ENCODE results near the gene HS6ST1.
A peak's percentile ranks its signal among the peaks of the same experiment; 100 is the strongest.

The HS6ST1 gene

GRCh38 chr2:128298286-128298685 is 20.4 kb downstream of the HS6ST1 start:
- no peak for DNase-seq

GRCh38 chr2:128293870-128294455 is 24.7 kb downstream of the HS6ST1 start:
- no peak for DNase-seq

DNA sequence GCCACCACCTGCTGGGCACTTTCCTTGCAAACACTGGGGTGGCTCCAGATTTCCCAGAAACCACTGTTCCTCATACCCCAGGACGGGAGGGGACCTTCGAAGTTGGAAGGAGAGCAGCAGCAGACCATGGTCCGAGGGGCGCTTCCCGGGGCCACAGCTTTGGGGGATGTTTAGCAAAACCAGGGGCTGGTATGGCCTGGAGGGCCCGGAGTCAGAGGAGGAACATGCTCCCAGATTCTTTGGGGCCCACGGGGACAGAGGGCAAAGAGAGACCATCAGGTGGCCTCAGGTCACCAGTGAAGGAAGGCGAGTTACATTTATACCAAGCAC is 25.3 kb downstream of the HS6ST1 start:
- DNase-seq, result no peak

GRCh38 chr2:128292599-128293425 is 25.9 kb downstream of the HS6ST1 start:
- DNase-seq, result no peak

DNA sequence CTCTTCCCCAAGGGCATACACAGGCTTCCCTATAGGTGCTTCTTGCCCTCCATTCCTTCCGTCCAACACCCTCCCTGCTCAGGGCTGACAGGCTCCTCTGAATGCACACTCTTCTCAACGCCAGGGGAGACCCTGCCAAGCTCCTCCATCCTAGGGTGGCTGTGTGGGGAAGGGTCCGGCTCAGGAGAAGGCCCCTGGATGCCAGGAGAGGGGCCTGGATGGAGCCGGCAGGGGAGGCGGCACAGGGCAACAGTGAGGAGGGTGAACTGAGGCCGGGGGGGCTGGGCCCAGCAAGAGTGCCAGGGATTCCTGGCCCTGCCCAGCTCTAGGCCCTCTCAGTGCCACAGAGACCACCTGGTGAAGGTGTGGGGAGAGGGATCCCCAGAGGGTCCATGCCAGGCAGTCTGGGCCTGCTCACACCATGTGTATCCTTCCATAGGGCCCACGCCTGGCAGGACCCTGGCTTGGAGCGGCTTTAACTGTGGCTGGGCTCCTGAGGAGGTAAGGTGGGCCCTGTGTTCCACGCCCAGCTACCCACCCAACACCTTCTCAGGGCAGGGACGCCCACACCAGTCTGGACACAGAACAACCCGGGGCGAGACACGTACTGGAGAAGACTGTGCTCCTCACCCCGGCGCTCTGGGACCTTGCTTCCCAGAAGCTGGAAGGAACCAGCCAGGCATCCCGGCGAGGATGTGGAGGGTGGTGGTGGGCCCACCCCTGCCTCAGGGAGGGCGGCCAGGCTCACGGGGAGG is 26.6 kb downstream of the HS6ST1 start:
- no peak for DNase-seq

GRCh38 chr2:128291161-128291843 is 27.4 kb downstream of the HS6ST1 start:
- DNase-seq, result no peak

DNA sequence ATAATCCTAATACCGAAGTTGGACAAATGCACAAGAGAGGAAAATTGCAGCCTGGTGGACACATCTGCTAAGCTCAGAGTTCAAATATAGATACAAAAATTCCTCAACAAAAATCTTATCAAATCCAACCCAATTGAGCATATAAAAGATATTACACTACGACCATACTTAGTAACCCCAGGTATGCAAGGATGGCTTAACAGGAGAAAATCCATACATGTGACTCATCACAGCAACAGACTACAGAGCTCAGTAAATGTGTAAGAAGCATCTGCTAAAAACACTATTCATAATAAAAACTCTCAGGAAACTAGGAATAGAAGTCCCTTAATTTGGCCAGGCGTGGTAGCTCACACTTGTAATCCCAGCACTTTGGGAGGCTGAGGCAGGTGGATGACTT is 28.3 kb downstream of the HS6ST1 start:
- no peak for DNase-seq

GRCh38 chr2:128289439-128289838 is 29.2 kb downstream of the HS6ST1 start:
- peak; percentile 75 for DNase-seq

- DNase-seq, result no peak
These were observed 29.9 kb downstream of the HS6ST1 start for GRCh38 chr2:128288781-128289180.

GRCh38 chr2:128287780-128288735 is 30.6 kb downstream of the HS6ST1 start:
- DNase-seq, result no peak

DNA sequence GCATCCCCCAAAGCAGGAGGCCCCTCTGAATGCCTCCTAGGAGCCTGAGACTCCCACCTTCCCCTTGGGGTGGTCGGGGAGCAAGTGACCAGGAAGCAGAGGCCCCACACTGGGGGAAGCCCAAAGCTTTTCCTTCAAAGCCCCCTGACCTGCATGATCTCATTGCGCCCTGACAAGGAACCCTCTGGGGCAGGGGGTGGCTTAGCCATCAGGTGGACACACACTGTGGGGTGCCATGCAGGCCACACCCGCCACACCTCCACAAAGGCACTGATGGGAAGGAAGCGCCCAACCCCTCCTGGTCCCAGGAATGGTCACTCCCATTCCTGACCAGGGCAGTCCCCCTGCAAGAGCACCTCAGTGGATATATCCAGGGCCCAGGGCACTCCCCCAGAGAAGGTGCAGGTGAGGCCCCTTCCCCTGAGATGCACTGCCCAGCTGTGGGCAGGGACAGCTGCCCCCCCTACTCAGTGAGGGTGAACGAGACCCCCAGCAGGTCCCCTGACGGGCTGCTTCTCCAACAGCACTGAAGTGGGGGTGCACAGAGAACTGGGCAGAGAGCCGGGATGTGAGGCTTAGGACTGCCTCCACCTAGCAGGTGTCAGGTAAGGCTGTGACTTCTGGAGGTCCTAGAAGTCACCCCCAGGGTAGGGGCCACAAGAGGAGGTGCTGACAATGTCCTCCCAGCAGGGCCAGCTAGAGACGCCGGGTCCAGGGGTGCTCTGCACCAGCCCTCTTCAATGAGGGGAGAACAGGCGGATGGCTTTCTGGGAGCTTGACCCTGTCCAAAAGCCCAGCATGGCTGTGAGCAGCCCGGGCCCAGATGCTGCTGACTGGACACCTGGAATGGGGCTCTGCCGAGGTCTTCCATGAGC is 31.5 kb downstream of the HS6ST1 start:
- no peak for DNase-seq

DNA sequence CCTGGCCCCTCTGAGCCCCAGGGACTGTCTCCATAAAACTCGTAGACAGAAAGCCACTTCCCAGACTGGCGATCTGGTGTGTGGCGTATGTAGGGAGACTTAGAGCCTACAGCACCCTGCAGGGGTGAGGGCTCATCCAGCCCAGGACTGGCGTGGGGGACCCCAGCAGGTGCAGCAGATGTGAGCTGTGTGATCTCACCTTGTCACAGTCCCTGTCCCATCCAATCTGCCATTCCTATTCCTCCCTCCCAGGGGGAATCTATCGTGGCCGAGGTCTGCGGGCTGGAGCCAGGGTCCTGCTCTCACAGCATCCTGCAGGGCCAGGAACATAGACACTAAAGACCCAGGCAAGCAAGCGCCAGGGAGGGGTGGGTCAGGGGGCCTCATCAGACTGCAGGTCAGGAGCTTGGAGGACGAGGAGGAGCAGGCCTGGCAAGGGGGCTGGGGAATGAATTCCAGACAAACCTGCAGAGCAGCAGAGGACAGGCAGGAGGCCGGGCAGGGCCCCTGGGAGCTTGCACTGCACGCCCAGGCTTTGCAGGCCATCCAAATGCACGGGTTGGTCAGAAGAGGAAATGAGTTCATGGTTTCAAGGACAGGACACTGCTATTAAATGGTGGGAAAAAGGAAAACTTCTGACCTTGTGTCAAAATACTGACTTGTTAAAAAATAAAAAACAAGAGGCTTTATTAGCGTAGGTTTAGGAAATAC is 32.5 kb downstream of the HS6ST1 start:
- DNase-seq, result no peak

GRCh38 chr2:128285329-128285931 is 33.2 kb downstream of the HS6ST1 start:
- no peak for DNase-seq

GRCh38 chr2:128284841-128285240 is 33.8 kb downstream of the HS6ST1 start:
- no peak for DNase-seq

DNA sequence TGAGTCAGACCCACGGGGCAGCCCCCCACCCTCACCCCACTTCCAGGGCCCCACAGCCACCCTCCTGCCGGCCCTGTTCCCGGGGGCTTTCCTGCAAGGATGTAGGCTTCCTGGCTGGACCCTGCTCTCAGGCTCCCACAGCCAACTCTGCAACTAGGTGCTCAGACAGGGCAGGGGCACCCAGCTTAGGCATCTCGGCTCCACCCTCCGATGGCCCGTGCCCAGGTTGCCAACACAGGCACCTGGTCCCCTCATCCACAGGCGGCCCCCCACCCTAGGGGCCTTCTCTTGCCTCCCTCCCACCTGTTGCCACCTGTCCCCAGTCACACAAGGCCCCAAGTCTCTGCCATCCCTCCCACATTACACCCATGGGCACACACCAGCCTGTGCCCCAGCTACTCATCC is 34.6 kb downstream of the HS6ST1 start:
- DNase-seq, result no peak

GRCh38 chr2:128282976-128283810 is 35.5 kb downstream of the HS6ST1 start:
- DNase-seq, result no peak

DNA sequence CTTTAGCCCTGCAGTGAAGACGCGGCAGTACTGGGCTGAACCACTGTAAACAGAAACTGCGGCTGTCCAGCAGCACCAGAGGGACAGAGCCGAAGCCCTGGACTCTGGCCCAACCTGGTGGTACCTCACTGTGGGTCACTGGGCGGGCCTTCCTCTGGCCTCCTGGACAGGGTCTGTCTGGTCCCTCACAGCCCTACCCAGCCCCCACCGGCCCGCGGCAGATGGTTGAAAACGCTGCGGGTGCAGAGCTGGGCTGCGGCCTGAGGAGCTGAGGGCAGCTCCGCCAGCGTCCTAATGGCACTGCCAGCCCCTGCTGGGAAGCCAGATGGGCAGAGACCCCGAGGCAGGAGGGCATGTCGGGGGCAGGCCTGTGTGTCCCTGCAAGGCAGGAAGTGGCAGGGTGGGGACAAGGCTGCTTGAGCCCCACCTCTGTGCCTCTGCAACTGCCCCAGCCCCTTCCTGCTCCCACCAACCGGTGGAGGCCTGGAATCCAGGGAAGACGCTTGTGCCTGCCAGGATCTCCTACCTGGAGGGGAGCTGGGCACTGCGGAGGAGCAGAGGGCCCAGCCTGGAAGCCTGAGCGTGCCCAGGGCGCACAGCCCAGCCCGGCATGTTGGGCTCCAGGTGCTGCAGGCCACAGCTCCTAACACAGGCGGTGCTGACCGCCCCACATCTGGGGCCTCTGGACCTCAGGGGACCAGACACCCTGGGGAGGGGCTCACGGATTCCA is 36.3 kb downstream of the HS6ST1 start:
- DNase-seq, result no peak

- DNase-seq, result no peak
These were observed 36.8 kb downstream of the HS6ST1 start for GRCh38 chr2:128281852-128282245.

Data from eye (tissue), 1 donor.